Measurements from ENCODE around the gene THAP6.

The THAP6 gene

DNA sequence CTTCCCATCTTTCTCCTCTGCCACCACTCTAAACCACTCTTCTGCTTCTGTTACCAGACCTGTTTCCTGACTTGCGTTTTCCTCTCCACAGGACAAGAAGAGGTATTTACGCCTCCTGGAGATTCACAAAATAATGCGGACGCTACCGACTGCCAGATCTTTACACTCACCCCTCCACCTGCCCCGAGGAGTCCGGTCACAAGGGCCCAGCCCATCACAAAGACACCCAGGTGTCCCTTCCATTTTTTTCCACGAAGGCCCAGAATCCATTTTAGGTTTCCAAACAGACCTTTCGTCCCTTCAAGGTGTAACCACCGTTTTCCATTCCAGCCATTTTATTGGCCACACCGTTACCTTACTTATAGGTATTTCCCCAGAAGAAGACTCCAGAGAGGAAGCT lies 49.8 kb downstream of the THAP6 start:
- no peak for DNase-seq (ENCODE audit: low spot score)
- TF ChIP-seq, protein P1, sequence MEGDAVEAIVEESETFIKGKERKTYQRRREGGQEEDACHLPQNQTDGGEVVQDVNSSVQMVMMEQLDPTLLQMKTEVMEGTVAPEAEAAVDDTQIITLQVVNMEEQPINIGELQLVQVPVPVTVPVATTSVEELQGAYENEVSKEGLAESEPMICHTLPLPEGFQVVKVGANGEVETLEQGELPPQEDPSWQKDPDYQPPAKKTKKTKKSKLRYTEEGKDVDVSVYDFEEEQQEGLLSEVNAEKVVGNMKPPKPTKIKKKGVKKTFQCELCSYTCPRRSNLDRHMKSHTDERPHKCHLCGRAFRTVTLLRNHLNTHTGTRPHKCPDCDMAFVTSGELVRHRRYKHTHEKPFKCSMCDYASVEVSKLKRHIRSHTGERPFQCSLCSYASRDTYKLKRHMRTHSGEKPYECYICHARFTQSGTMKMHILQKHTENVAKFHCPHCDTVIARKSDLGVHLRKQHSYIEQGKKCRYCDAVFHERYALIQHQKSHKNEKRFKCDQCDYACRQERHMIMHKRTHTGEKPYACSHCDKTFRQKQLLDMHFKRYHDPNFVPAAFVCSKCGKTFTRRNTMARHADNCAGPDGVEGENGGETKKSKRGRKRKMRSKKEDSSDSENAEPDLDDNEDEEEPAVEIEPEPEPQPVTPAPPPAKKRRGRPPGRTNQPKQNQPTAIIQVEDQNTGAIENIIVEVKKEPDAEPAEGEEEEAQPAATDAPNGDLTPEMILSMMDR (IDR thresholded peaks at IDR 0.05; ENCODE audit: extremely low read depth, missing control alignments), result no peak

DNA sequence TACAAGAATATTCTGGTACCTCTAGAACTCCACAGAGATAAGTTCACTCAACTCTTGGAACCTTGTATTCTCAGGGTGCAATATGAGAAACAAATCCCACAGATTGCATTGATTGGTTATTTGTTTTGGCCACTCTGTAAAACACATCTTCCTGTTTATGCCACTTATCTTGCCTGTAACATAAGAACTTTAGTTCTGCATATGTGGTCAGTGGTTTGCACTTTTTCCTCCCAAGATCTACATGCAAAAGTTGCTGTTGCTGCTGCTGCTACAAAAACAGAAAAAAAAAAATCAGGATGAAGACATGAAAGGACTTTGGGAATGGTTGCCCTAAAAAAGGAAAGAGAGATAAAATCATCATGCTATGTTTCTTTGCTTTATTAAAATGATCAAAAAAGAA lies 51.2 kb downstream of the THAP6 start:
- TF ChIP-seq, protein P1 (IDR thresholded peaks at IDR 0.05; ENCODE audit: extremely low read depth, missing control alignments), result no peak
- DNase-seq (ENCODE audit: low spot score), result no peak

DNA sequence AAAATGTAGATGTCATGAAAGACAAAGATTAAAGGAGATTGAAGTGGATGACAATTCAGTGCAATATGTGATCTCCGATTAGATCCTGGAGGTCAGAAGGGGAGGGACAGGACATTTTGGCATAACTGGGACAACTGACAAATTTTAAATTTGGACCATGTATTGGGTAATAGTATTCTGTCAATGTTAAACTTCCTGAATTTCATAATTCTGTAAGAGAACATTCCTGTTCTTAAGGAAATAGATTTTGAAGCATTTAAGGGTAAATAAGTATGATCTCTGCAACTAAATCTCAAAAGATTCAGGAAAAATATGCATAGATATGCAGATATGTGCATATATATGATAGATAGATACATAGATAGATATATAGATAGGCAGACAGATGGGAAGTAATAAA lies 52.6 kb downstream of the THAP6 start:
- TF ChIP-seq, protein P1 (IDR thresholded peaks at IDR 0.05; ENCODE audit: extremely low read depth, missing control alignments), result no peak
- no peak for DNase-seq (ENCODE audit: low spot score)

DNA sequence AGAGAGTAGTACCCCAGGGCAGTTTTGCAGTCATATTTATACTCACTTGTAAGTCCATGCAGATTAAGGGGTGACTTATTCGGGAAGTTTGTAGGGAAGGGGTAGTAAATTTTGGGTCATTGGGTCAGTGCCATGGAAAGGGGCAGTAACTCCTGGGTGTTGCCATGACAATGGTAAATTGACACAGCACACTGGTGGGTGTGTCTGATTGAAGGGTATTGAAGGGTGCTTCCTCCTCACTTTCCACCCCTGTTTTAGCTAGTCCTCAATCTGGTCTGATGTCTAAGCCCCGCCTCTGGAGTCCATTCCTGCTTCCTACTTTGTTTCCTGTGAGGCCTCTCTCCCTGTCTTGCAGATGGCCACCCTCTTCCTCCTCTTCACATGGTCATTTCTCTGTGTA lies 53.5 kb downstream of the THAP6 start:
- TF ChIP-seq, protein P1 (IDR thresholded peaks at IDR 0.05; ENCODE audit: extremely low read depth, missing control alignments), result no peak
- DNase-seq (ENCODE audit: low spot score), result no peak
